Fibroblast of villous mesenchyme (primary cell): ENCODE measurements around the gene DPCD. TPM values are rescaled to one million over a fixed set of nuclear protein-coding genes. Genes with fewer than 3 reads are reported as not detected.

Experiments
- DNase-seq: peaks from one replicate; pipeline ENCODE4 v3.0.0-alpha.2; 2010; ENCODE audit warnings: low read depth
- H3K4me3 ChIP-seq: 2 replicates; pipeline ENCODE4 v1.5.1; 2011; ENCODE audit warnings: low read depth, mild to moderate bottlenecking, low read length
- total RNA-seq: library from RNA; depleted of rRNA; stranded (reverse); fragments of >200 nt; gene quantifications from 2 replicates; pipeline ENCODE4 v1.2.3, GENCODE V29; 2012
- TF ChIP-seq, protein P1 (sequence below): IDR thresholded peaks from 2 replicates; pipeline ENCODE4 v1.5.1; 2012; ENCODE audit warnings: low read depth, mild to moderate bottlenecking, low read length; ENCODE audit not compliant: insufficient read depth

The DPCD gene
- total RNA-seq, 1 donor, result 34.1 TPM

DNA sequence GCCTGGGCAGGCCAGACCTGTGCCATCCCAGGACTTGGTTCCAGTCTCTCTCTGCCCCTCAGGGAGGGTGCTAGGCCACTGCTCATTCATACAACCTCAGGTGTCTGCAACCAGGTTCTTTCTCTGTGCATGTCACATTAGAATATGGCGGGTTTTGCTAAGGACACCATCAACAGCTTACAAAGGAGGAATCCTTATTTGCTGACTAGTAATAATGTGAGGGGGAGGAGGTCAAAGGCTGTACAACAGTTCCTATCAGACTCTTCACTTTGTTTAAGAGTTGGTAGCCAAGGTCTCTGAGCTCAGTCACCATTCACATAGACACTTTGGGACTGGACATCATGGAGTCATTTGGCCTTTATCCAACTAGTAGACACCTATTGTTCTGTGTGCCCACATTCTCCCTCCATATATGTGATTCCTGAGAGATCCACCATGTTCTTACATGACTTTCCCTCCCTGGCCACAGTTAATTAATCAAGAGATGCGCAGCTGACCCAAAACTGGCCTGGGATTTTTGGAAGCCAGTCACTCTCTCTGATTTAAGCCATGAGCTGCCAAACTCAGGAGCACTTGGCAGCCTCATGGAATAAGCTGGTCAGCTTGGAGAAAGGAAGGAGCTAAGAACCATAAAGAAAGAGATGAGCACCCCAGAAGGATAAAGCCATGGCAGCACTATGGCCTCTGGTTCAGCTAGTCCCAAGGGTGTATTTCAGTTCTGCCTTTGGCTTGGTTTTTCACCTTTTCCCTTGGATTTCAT, 51.2 kb downstream of the DPCD start:
- TF ChIP-seq, protein P1, sequence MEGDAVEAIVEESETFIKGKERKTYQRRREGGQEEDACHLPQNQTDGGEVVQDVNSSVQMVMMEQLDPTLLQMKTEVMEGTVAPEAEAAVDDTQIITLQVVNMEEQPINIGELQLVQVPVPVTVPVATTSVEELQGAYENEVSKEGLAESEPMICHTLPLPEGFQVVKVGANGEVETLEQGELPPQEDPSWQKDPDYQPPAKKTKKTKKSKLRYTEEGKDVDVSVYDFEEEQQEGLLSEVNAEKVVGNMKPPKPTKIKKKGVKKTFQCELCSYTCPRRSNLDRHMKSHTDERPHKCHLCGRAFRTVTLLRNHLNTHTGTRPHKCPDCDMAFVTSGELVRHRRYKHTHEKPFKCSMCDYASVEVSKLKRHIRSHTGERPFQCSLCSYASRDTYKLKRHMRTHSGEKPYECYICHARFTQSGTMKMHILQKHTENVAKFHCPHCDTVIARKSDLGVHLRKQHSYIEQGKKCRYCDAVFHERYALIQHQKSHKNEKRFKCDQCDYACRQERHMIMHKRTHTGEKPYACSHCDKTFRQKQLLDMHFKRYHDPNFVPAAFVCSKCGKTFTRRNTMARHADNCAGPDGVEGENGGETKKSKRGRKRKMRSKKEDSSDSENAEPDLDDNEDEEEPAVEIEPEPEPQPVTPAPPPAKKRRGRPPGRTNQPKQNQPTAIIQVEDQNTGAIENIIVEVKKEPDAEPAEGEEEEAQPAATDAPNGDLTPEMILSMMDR, result no peak
- no peak overlapping the region for H3K4me3 ChIP-seq
- DNase-seq, result no peak

DNA sequence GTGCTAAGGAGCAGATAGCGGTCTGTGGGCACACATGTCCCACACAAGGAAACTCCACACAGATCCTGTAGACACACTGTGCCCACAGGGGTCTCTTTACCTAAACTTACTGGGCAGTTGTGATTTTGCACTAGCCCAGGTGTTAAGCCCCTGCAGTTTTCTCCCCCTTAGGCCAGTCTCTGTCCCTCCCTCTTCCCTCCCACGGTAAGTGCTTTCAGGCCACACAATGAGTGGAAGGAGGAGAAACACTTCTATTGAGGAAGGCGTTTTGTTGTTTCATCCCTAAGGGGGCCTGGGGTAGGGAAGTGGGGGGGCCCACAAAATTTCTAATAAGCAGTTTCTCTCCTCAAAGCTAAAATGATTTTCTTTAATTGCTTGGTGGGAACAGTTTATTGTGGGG, 55.4 kb downstream of the DPCD start:
- TF ChIP-seq, protein P1, result no peak
- no peak for DNase-seq
- no peak overlapping the region for H3K4me3 ChIP-seq

DNA sequence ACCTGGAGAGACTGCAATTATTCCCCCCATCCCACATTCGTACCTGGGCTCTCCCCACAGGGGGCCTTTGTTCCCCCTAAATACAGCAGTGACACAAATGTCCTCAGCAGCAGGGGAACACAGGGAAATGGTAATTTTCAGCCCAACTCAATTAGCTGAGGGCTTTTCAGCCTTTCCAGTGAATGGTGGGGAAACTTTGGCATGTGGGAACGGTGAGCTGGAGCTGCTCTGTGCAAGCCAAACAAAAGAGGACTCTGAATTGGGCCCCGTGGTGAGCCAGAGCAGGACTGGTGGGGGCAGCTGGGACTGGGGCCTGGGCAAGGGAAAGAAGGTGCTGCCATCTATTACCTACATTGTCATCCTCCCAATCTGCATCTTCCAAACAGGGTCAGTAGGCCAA, 55.9 kb downstream of the DPCD start:
- TF ChIP-seq, protein P1, result no peak
- no peak overlapping the region for H3K4me3 ChIP-seq
- DNase-seq, result no peak

DNA sequence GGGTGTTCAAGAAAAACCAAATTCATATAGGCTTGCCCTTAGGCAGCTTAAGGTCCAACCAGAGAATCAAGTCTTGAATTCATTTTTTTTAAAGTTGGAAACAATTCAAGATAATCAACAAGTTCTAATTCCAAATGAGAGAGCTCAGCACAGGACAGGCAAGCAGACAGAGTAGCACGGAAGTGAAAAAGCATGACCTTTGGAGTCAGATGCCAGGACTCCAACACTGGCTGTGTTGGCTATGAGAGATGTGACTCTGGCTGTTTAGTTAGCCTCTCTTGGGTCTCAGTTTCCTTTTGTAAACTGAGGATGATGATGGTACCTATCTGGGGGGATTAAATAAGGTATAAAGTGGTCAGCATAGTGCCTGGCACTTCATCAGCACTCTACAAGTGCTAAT, 57.5 kb downstream of the DPCD start:
- TF ChIP-seq, protein P1, result no peak
- no peak overlapping the region for H3K4me3 ChIP-seq
- DNase-seq, result no peak

DNA sequence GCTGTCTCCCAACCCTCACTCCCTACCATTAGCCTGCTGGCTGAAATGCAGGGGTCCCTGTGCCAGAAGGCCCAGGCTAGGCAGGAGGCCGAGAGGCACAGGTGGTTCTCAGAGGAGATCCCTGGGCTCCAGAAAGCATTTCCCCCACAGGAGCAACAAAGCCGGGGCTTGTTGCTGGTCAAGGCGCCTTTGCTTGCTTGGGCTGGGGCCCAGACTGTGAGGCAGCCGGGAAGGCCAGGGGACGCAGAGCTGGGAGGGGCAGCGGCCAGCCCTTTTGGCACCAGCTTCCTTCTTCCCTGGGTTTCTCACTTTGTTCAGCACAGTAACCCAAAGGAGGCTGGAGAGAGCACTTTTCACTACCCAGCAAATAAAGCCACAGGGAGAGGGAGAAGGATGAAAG, 58.2 kb downstream of the DPCD start:
- H3K4me3 ChIP-seq, result no peak overlapping the region
- TF ChIP-seq, protein P1, result no peak
- no peak for DNase-seq

DNA sequence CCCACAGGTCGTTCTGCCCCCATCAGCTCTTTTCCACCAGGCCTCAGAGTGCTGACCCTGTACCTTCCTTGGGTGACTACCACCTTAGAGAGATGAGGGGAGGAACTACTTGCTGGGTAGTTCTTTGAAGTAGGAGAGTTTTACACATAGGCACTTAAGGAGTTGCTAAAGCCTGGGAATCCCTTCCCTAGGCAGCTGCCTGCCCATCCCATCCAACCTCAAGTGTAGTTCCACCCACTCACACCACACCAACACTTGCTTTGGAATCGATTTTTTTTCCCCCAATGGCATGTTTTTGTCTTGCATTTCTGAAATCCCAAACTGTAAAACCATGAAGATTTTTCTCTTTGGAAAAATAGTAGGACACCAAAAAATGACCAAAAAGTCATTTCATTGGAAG, 59.1 kb downstream of the DPCD start:
- TF ChIP-seq, protein P1, result no peak
- H3K4me3 ChIP-seq, result no peak overlapping the region
- no peak for DNase-seq

DNA sequence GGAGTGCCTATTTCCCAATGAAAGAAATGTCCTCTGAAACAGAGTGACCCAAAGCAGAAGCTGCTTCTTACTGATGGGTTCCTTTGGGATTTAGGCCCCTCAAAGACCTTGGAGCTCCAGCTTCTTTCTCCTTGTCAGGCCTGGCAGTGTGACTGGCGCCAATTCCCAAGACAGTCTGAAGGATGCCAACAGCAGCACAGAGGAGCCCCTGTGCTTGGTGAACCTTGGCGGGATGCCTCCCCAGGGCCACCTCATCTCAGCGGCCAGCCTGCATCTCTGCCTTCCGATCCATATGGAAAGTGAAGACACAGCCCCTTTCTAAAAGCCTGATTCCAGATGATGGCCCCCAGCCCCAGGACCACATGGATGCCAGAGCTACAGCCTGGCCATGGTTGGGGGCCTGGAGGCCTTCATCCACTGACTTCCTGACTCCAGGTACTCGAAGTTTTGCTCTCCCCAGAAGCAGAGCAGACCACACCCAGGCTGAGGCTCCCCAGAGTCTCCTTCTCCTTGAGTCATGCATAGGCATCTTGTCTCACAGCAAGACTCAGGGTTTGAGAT, 61.5 kb downstream of the DPCD start:
- TF ChIP-seq, protein P1, result no peak
- H3K4me3 ChIP-seq, result no peak overlapping the region
- no peak for DNase-seq
